HCT116 (cell line): ENCODE results near the gene LRRC37A2. TPM values are rescaled to one million over a fixed set of nuclear protein-coding genes. Genes with fewer than 3 reads are reported as not detected.
"Not testable (repeated sequence)": the region's sequence is repeated elsewhere in the genome, so short reads cannot be mapped to it uniquely, and the experiment has no call there.

Source experiments
- ATAC-seq: fragments of 200-7000 bp; cut with Tn5 transposase; 2 replicates; pipeline ENCODE4 v1.9.1; 2020; ENCODE audit warnings: mild to moderate bottlenecking, moderate library complexity
- BruUV-seq: library from RNA; stranded (reverse); fragments of 400-500 nt; replicated peaks from 2 replicates; lab custom pipeline; 2021; lab: Mats Ljungman, UMichigan
- CTCF ChIA-PET: fragments of 300-600 bp; sonication (Branson Sonifier 250); formaldehyde crosslinking; loops from one replicate; lab custom pipeline; 2021; ENCODE audit warnings: antibody characterized with exemption; lab: Charles Lee
- POLR2A ChIA-PET: fragments of 300-600, 350-600 bp; sonication (Branson Sonifier 250); formaldehyde crosslinking; loops from one replicate; lab custom pipeline; 2021; ENCODE audit warnings: antibody characterized with exemption; lab: Charles Lee
- RAD21 ChIA-PET, 2 experiments: fragments of 300-600 bp; sonication (Branson Sonifier 250); formaldehyde crosslinking; loops; one replicate each; lab custom pipeline; 2023; ENCODE audit warnings: low total read pairs in 2 of 2; ENCODE audit not compliant: uncharacterized antibody in 2 of 2, unreplicated experiment in 2 of 2, low non-redundant PET in 1 of 2; lab: Charles Lee
- DNase-seq: peaks from one replicate; pipeline ENCODE4 v3.0.0-alpha.2; 2010; ENCODE audit warnings: low read depth, low spot score
- H2AFZ ChIP-seq: fragments of 200-600 bp; shearing (Covaris generic), sonication (generic); 2 replicates; pipeline ENCODE4 v1.6.1; 2017; ENCODE audit warnings: low read depth, mixed run types, mixed read lengths, antibody characterized with exemption, low read length; ENCODE audit not compliant: poor library complexity, severe bottlenecking
- H3K27ac ChIP-seq: 2 replicates; pipeline ENCODE4 v1.5.1; 2012; ENCODE audit warnings: low read depth, low read length
- H3K27me3 ChIP-seq: fragments of 200-600 bp; sonication (generic); 2 replicates; pipeline ENCODE4 v1.6.1; 2016; ENCODE audit warnings: mixed run types, low read length, mixed read lengths; ENCODE audit not compliant: insufficient read depth
- H3K36me3 ChIP-seq, 2 experiments: fragments of 200-500 bp in 1 of 2; fragments of 200-600 bp in 1 of 2; sonication (Bioruptor generic) in 1 of 2; sonication (generic) in 1 of 2; 2 replicates each; pipeline versions ENCODE4 v1.5.1 to v1.6.1; 2014 to 2016; ENCODE audit warnings: low read length in 2 of 2, inconsistent platforms in 1 of 2, mixed read lengths in 1 of 2, mixed run types in 1 of 2; ENCODE audit not compliant: insufficient read depth in 2 of 2, control insufficient read depth in 1 of 2
- H3K4me1 ChIP-seq, 2 experiments: fragments of 200-600 bp in 1 of 2; sonication (generic) in 1 of 2; 2 replicates each; pipeline versions ENCODE4 v1.5.1 to v1.6.1; 2012 to 2017; ENCODE audit warnings: low read length in 2 of 2, inconsistent platforms in 1 of 2, mild to moderate bottlenecking in 1 of 2, mixed read lengths in 1 of 2, mixed run types in 1 of 2, moderate library complexity in 1 of 2; ENCODE audit not compliant: insufficient read depth in 2 of 2, control insufficient read depth in 1 of 2
- H3K4me2 ChIP-seq: fragments of 200-600 bp; sonication (generic); 2 replicates; pipeline ENCODE4 v1.6.1; 2017; ENCODE audit warnings: mixed run types, low read length, mixed read lengths
- H3K4me3 ChIP-seq, 2 experiments: fragments of 200-600 bp in 1 of 2; sonication (generic) in 1 of 2; replicated peaks in 1 of 2; 2 replicates each; pipeline ENCODE4 v1.5.1; 2011 to 2016; ENCODE audit warnings: low read length in 2 of 2, control low read depth in 1 of 2, low read depth in 1 of 2, mild to moderate bottlenecking in 1 of 2, mixed read lengths in 1 of 2, mixed run types in 1 of 2
- H3K79me2 ChIP-seq: fragments of 200-600 bp; sonication (generic); 2 replicates; pipeline ENCODE4 v1.6.1; 2017; ENCODE audit warnings: mild to moderate bottlenecking, mixed run types, low read length, moderate library complexity, mixed read lengths; ENCODE audit not compliant: insufficient read depth
- H3K9ac ChIP-seq: fragments of 200-600 bp; sonication (generic); 2 replicates; pipeline ENCODE4 v1.6.1; 2016; ENCODE audit warnings: low read length, mixed read lengths
- H3K9me2 ChIP-seq: fragments of 200-600 bp; sonication (generic), shearing (Covaris generic); 2 replicates; pipeline ENCODE4 v1.6.1; 2017; ENCODE audit warnings: mixed run types, mild to moderate bottlenecking, moderate library complexity; ENCODE audit not compliant: insufficient read depth
- H3K9me3 ChIP-seq, 2 experiments: fragments of 200-500 bp in 1 of 2; fragments of 200-600 bp in 1 of 2; sonication (Bioruptor generic) in 1 of 2; sonication (generic) in 1 of 2; 2 replicates each; pipeline ENCODE4 v1.6.1; 2014 to 2017; ENCODE audit warnings: low read length in 2 of 2, mixed read lengths in 2 of 2, inconsistent platforms in 1 of 2, low read depth in 1 of 2, mild to moderate bottlenecking in 1 of 2, mixed run types in 1 of 2, moderate library complexity in 1 of 2; ENCODE audit not compliant: control insufficient read depth in 1 of 2, insufficient read depth in 1 of 2
- H4K20me1 ChIP-seq: fragments of 200-600 bp; sonication (generic), shearing (Covaris generic); 2 replicates; pipeline ENCODE4 v1.6.1; 2017; ENCODE audit warnings: mixed run types, mild to moderate bottlenecking, moderate library complexity; ENCODE audit not compliant: insufficient read depth
- intact Hi-C: fragments of 100-400 bp; cut with micrococcal nuclease; formaldehyde crosslinking; loops from 2 replicates; pipeline ENCODE4 v1.10.0; 2022
- total RNA-seq: library from RNA; stranded (reverse); gene quantifications from one replicate; pipeline ENCODE4 v1.2.1, GENCODE V29; 2021; ENCODE audit not compliant: unreplicated experiment

LRRC37A2 gene
- total RNA-seq, 1 experiment from 2014 or later, result 6.8 TPM

DNA sequence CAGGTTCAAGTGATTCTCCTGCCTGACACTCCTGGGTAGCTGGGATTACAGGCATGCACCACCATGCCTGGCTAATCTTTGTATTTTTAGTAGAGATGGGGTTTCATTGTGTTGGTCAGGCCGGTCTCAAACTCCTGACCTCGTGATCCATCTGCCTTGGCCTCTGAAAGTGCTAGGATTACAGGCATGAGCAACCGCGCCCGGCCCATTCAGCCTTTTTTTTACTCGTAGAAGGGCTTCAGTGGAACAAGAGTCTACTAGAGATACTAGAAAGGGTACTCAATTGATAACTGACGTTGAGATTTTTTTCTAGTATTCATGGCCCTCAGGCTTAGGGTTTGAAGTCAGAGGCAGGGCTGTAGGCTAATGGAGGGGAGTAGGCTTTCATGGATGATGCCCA lies 6.4 kb upstream of the LRRC37A2 start:
- H3K27ac ChIP-seq, H3K79me2 ChIP-seq, H3K27me3 ChIP-seq, H2AFZ ChIP-seq, H3K9me2 ChIP-seq, POLR2A ChIA-PET, DNase-seq, H4K20me1 ChIP-seq, H3K4me1 ChIP-seq, RAD21 ChIA-PET, ATAC-seq, H3K36me3 ChIP-seq, intact Hi-C loops, H3K9me3 ChIP-seq, H3K4me3 ChIP-seq, BruUV-seq, H3K9ac ChIP-seq, CTCF ChIA-PET, H3K4me2 ChIP-seq: not testable (repeated sequence)

DNA sequence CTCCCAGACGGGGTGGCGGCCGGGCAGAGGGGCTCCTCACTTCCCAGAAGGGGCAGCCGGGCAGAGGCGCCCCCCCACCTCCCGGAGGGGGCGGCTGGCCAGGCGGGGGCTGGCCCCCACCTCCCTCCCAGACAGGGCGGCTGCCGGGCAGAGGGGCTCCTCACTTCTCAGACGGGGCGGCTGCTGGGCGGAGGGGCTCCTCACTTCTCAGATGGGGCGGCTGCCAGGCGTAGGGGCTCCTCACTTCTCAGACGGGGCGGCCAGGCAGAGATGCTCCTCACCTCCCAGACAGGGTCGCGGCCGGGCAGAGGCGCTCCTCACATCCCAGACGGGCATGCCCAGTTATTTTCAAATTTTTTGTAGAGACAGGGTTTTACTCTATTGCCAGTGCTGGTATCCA lies 22.4 kb downstream of the LRRC37A2 start:
- H3K27me3 ChIP-seq, H3K79me2 ChIP-seq, intact Hi-C loops, H3K4me2 ChIP-seq, H3K4me1 ChIP-seq, H3K4me3 ChIP-seq, H3K9me2 ChIP-seq, H3K9ac ChIP-seq, ATAC-seq, H3K36me3 ChIP-seq, H4K20me1 ChIP-seq, POLR2A ChIA-PET, RAD21 ChIA-PET, CTCF ChIA-PET, H3K27ac ChIP-seq, H2AFZ ChIP-seq, H3K9me3 ChIP-seq, DNase-seq, BruUV-seq: not testable (repeated sequence)

DNA sequence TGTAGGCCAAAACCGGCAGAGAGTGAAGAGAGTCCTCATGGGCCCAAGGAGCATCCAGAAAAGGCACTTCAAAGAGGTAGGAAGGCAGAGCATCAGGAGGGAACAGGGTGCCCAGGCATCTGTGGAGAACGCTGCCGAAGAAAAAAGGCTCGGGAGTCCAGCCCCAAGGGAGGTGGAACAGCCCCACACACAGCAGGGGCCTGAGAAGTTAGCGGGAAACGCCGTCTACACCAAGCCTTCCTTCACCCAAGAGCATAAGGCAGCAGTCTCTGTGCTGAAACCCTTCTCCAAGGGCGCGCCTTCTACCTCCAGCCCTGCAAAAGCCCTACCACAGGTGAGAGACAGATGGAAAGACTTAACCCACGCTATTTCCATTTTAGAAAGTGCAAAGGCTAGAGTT lies 36.3 kb downstream of the LRRC37A2 start:
- H3K79me2 ChIP-seq, H3K9ac ChIP-seq, BruUV-seq, H3K27ac ChIP-seq, H4K20me1 ChIP-seq, POLR2A ChIA-PET, H3K36me3 ChIP-seq, H3K4me1 ChIP-seq, H3K4me2 ChIP-seq, H3K27me3 ChIP-seq, H3K9me2 ChIP-seq, H3K9me3 ChIP-seq, DNase-seq, ATAC-seq, CTCF ChIA-PET, intact Hi-C loops, H3K4me3 ChIP-seq, H2AFZ ChIP-seq, RAD21 ChIA-PET: not testable (repeated sequence)

DNA sequence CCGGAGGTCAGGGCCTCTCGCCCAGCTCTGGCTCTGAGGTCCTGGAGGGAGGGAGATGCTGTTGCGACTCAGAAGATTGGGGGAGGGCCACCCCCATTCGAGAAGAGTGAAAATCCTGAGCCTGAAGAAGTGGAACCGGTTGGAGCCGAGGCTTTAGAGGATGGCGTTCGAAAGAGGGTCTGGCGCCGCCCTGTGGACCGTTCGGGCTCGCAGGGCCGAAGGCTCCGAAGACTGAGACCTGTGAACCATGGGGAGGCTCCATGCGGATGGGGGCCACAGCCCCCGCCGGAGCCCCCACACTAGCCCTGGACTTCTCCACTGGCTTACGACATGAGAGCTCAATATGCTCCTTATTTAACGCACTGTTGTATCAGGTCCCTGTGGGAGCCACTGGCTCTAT lies 46.9 kb downstream of the LRRC37A2 start:
- H3K36me3 ChIP-seq, H3K9me3 ChIP-seq, H3K9me2 ChIP-seq, H3K4me3 ChIP-seq, RAD21 ChIA-PET, intact Hi-C loops, H3K4me2 ChIP-seq, POLR2A ChIA-PET, H3K27me3 ChIP-seq, DNase-seq, H3K79me2 ChIP-seq, H4K20me1 ChIP-seq, H3K4me1 ChIP-seq, H2AFZ ChIP-seq, BruUV-seq, H3K27ac ChIP-seq, CTCF ChIA-PET, H3K9ac ChIP-seq: not testable (repeated sequence)
- peak; percentile 67 for ATAC-seq

DNA sequence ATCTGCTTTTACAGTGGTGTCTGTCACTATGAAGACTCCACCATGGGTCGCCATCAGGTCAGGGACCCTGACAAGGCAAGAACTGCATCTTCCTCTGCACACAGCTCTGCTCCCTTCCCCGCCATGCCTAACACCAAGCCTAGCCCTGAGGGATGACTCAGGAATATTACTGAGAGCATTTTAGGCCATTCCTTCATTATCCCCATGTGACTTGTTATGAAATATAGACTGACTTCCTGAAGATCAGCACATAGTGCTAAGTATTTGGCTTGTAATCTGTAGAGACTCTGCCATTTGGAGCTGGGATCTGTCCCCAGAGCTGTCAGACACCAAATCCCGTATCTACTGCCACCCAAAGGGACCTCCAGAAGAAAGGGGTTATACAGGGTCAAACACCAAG lies 47.8 kb downstream of the LRRC37A2 start:
- TSS peak; percentile 29 for BruUV-seq
- H3K9ac ChIP-seq, intact Hi-C loops, H3K79me2 ChIP-seq, H3K27me3 ChIP-seq, H3K9me2 ChIP-seq, DNase-seq, POLR2A ChIA-PET, H4K20me1 ChIP-seq, H3K9me3 ChIP-seq, H3K4me2 ChIP-seq, H3K27ac ChIP-seq, H3K4me1 ChIP-seq, H3K36me3 ChIP-seq, H2AFZ ChIP-seq, CTCF ChIA-PET, H3K4me3 ChIP-seq, RAD21 ChIA-PET: not testable (repeated sequence)
- 0 out of 2 replicates have a peak, but pooled peaks have one; percentile 15 for ATAC-seq
